ENCODE results near the gene ZNF212.

Gene ZNF212

DNA sequence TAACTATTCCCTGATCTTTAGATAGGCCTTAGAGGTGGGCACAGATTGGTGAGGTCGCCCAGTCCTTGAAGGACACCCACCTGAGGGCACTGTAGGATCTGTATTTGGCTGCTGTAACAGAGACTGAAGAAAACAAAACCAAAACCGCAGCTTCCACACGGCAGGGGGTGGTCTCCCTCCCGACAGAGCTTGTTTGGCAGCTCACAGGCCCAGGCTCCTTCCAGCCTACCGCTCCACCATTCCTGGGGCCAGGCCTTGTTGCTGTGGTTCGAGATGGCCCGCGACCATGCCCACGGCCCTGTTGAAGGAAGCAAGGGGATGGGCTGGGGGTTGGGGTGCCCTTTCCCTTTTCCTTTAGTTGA, 53.0 kb downstream of the ZNF212 start:
- H3K9me3 Mint-ChIP-seq, result no peaks in the 10 kb centered on the region
- TF ChIP-seq, protein P1, sequence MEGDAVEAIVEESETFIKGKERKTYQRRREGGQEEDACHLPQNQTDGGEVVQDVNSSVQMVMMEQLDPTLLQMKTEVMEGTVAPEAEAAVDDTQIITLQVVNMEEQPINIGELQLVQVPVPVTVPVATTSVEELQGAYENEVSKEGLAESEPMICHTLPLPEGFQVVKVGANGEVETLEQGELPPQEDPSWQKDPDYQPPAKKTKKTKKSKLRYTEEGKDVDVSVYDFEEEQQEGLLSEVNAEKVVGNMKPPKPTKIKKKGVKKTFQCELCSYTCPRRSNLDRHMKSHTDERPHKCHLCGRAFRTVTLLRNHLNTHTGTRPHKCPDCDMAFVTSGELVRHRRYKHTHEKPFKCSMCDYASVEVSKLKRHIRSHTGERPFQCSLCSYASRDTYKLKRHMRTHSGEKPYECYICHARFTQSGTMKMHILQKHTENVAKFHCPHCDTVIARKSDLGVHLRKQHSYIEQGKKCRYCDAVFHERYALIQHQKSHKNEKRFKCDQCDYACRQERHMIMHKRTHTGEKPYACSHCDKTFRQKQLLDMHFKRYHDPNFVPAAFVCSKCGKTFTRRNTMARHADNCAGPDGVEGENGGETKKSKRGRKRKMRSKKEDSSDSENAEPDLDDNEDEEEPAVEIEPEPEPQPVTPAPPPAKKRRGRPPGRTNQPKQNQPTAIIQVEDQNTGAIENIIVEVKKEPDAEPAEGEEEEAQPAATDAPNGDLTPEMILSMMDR (IDR thresholded peaks at IDR 0.05; ENCODE audit: unreplicated experiment in 3 of 3), result no peak
- H3K27me3 Mint-ChIP-seq (ENCODE audit: low read depth), result no peaks in the 10 kb centered on the region
- H3K27ac Mint-ChIP-seq, result no peak overlapping the region
- H3K4me1 Mint-ChIP-seq, result no peaks in the 10 kb centered on the region
- peaks cover 6% of the 10 kb centered on the region for H3K36me3 Mint-ChIP-seq (ENCODE audit: low read depth)
- H3K4me3 Mint-ChIP-seq, result no peak overlapping the region

DNA sequence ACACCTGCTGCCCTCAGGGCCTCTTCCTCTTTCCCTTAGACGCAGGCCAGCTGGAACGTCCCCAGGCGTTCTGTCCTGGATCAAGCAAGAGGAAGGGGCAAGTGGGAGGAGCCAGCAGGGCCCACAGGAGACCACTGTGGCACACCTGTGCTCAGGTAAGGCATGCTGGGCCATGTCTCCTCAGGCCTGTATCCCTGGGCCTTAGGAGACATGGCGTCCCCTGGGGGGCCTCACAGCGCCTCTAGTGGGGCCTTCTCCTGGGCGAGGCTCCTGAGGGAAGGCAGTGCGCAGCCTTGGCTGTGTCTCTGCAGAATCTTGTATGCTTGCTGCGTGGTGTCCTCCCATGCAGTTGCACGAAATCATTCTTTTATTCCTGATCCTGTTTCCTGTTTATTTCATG, 53.9 kb downstream of the ZNF212 start:
- Mint-ChIP-seq H3K4me3 (no peak overlapping the region), H3K4me1 (no peaks in the 10 kb centered on the region), H3K27me3 (ENCODE audit: low read depth) (no peaks in the 10 kb centered on the region), H3K36me3 (ENCODE audit: low read depth) (peaks cover 6% of the 10 kb centered on the region), H3K9me3 (no peaks in the 10 kb centered on the region), H3K27ac (no peak overlapping the region)
- TF ChIP-seq, protein P1 (IDR thresholded peaks at IDR 0.05; ENCODE audit: unreplicated experiment in 3 of 3), result no peak

DNA sequence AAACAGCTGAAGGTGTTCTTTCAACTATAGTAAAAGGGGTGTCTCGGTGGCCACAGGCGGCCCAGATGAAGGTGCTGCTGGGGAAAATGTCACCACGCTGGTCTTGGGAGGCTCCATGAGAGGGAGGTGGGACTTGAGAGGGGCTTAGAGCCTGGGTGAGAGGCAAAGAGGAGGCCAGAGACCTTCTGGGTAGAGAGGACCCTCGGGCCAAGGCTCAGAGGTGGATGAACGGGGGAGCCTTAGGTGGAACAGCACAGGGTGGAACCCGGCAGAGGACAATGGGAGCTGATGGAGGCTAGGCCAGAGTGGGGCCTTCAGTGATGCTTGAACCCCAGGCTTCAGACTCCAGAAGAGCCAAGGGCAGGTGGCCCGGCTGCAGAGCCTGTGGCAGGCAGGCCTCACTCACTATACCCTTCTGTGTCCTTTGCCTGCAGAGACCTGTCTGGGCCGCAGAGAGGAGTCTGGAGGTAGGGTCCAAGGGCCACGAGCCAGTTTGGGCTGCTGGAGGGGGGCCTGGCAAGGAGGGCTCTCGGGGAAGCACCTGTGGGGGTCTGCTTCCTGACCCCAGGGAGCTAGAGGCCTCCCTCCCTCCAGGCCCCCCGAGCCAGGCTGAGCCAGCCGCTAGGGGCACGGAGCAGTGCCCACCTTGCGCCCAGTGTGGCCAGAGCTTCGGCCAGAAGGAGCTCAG, 54.6 kb downstream of the ZNF212 start:
- TF ChIP-seq, protein P1 (IDR thresholded peaks at IDR 0.05; ENCODE audit: unreplicated experiment in 3 of 3), result no peak
- no peak overlapping the region for H3K4me3 Mint-ChIP-seq
- H3K27me3 Mint-ChIP-seq (ENCODE audit: low read depth), result peaks cover 2% of the 10 kb centered on the region
- peaks cover 6% of the 10 kb centered on the region for H3K36me3 Mint-ChIP-seq (ENCODE audit: low read depth)
- no peaks in the 10 kb centered on the region for H3K9me3 Mint-ChIP-seq
- no peaks in the 10 kb centered on the region for H3K4me1 Mint-ChIP-seq
- H3K27ac Mint-ChIP-seq, result no peak overlapping the region

DNA sequence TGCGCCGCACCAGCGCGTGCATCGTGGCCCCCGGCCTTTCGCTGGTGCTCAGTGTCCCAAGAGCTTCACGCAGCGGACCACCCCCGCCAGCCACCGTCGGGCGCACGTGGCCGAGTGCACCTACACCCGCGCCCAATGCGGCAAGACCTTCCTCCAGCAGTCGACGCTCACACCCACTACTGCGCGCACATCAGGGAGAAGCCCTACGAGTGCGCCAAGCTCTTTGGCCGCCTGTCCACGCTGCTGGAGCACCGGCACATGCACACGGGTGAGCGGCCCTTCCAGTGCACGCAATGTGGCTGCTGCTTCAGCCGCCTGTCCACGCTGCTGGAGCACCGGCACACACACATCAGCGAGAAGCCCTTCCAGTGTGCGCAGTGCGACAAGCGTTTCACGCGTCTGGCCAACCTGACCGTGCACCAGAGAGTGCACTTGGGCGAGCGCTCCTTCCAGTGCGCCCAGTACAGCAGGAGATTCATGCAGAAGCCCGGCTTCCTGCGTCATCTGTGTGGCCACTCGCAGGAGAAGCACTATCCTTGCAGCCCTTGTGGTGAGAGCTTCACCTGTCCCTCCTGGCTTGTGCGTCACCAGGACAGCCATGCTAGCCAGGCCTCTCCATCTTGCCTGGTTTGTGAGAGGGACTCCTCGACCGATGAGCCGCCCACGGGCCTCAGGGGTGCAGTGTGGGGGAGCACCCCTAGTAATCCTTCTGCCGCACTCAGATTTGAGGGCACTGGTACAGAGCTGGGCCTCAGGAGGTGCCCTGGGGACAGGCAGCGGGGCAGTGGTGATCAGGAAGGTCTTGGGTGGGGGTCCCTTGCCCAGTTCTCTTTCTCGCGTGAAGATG, 55.4 kb downstream of the ZNF212 start:
- H3K27me3 Mint-ChIP-seq (ENCODE audit: low read depth), result peaks cover 3% of the 10 kb centered on the region
- no peaks in the 10 kb centered on the region for H3K9me3 Mint-ChIP-seq
- TF ChIP-seq, protein P1 (IDR thresholded peaks at IDR 0.05; ENCODE audit: unreplicated experiment in 3 of 3), result no peak
- H3K4me3 Mint-ChIP-seq, result no peak overlapping the region
- peaks cover 6% of the 10 kb centered on the region for H3K36me3 Mint-ChIP-seq (ENCODE audit: low read depth)
- no peak overlapping the region for H3K27ac Mint-ChIP-seq
- no peaks in the 10 kb centered on the region for H3K4me1 Mint-ChIP-seq

DNA sequence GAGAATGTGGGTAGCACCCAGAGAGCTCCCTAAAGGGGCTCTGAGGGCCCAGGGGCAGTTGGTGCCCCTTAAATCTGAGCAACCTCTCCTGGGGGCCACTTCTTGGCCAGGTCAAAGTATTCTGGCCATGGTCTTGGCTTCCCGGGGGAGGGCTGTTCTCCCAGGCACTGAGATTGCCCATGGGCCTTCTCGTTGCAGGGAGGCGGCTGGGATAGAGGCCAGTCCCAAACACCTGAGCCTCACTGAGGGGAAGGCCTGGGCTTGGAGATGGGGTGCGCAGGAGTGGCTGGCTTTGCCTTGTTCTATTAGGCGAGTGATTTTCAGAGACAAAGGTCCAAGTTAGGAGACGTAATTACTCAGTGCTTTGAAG, 56.0 kb downstream of the ZNF212 start:
- H3K27ac Mint-ChIP-seq, result no peak overlapping the region
- TF ChIP-seq, protein P1 (IDR thresholded peaks at IDR 0.05; ENCODE audit: unreplicated experiment in 3 of 3), result no peak
- H3K27me3 Mint-ChIP-seq (ENCODE audit: low read depth), result peaks cover 3% of the 10 kb centered on the region
- H3K9me3 Mint-ChIP-seq, result peaks cover 5% of the 10 kb centered on the region
- H3K4me1 Mint-ChIP-seq, result no peaks in the 10 kb centered on the region
- peaks cover 6% of the 10 kb centered on the region for H3K36me3 Mint-ChIP-seq (ENCODE audit: low read depth)
- no peak overlapping the region for H3K4me3 Mint-ChIP-seq

All from nephron (organoid).